CD8-positive, alpha-beta memory T cell (primary cell): ENCODE data around the gene SLC8A3. TPM values are rescaled to one million over a fixed set of nuclear protein-coding genes. Genes with fewer than 3 reads are reported as not detected.

Experiments
- CTCF ChIA-PET: fragments of 350-600 bp; sonication (Branson Sonifier 250); formaldehyde crosslinking; loops from one replicate; lab custom pipeline; 2021; ENCODE audit warnings: antibody characterized with exemption; lab: Charles Lee
- POLR2A ChIA-PET: fragments of 350-600 bp; sonication (Branson Sonifier 250); formaldehyde crosslinking; loops from one replicate; lab custom pipeline; 2021; ENCODE audit warnings: antibody characterized with exemption; lab: Charles Lee
- DNase-seq, 5 donors: peaks; one replicate each; pipeline versions ENCODE4 v3.0.0 to v3.0.0-alpha.2; 2020 to 2022; ENCODE audit warnings: mixed read lengths in 1 of 5
- H3K27ac ChIP-seq: one replicate; pipeline ENCODE4 v1.7.0; 2013; ENCODE audit warnings: low read depth, mild to moderate bottlenecking, low read length, moderate library complexity
- H3K27me3 ChIP-seq: 2 replicates; pipeline ENCODE4 v1.7.0; 2013; ENCODE audit warnings: low read length, mild to moderate bottlenecking; ENCODE audit not compliant: insufficient read depth, poor library complexity, severe bottlenecking
- H3K36me3 ChIP-seq: 2 replicates; pipeline ENCODE4 v1.7.0; 2013; ENCODE audit warnings: mild to moderate bottlenecking, low read length, moderate library complexity; ENCODE audit not compliant: insufficient read depth
- H3K4me1 ChIP-seq: 2 replicates; pipeline ENCODE4 v1.7.0; 2013; ENCODE audit warnings: mild to moderate bottlenecking, low read length, moderate library complexity; ENCODE audit not compliant: insufficient read depth
- H3K4me3 ChIP-seq: 2 replicates; pipeline ENCODE4 v1.7.0; 2013; ENCODE audit warnings: mild to moderate bottlenecking, low read length
- H3K9me3 ChIP-seq: 2 replicates; pipeline ENCODE4 v1.7.0; 2013; ENCODE audit warnings: mild to moderate bottlenecking, low read length
- H3K27ac Mint-ChIP-seq, 8 donors: one replicate each; pipeline ENCODE4 v1.8.0; 2020 to 2021; ENCODE audit warnings: mixed read lengths in 8 of 8, mild to moderate bottlenecking in 6 of 8, inconsistent platforms in 3 of 8, moderate library complexity in 3 of 8
- H3K27me3 Mint-ChIP-seq, 2 donors: one replicate each; pipeline ENCODE4 v1.8.0; 2020 to 2021; ENCODE audit warnings: mixed read lengths in 2 of 2, mild to moderate bottlenecking in 1 of 2, moderate library complexity in 1 of 2
- H3K36me3 Mint-ChIP-seq, 3 donors: one replicate each; pipeline ENCODE4 v1.8.0; 2020 to 2021; ENCODE audit warnings: mixed read lengths in 3 of 3, inconsistent platforms in 1 of 3, mild to moderate bottlenecking in 1 of 3
- H3K4me1 Mint-ChIP-seq, 3 donors: one replicate each; pipeline ENCODE4 v1.8.0; 2020 to 2021; ENCODE audit warnings: mixed read lengths in 3 of 3, inconsistent platforms in 1 of 3, mild to moderate bottlenecking in 1 of 3
- H3K4me3 Mint-ChIP-seq, 7 donors: one replicate each; pipeline ENCODE4 v1.8.0; 2020 to 2021; ENCODE audit warnings: mixed read lengths in 7 of 7, mild to moderate bottlenecking in 6 of 7, moderate library complexity in 4 of 7, inconsistent platforms in 2 of 7
- H3K9me3 Mint-ChIP-seq, 5 donors: one replicate each; pipeline ENCODE4 v1.8.0; 2020 to 2022; ENCODE audit warnings: mixed read lengths in 5 of 5, mild to moderate bottlenecking in 3 of 5, moderate library complexity in 2 of 5, inconsistent platforms in 1 of 5
- polyA plus RNA-seq: library from polyadenylated mRNA; unstranded; fragments of 300-500 nt; fragmentation: Illumina TruSeq; gene quantifications from one replicate; pipeline ENCODE4 v1.2.3, GENCODE V29; 2021
- total RNA-seq, 2 experiments: library from RNA; stranded (reverse); gene quantifications; one replicate each; pipeline ENCODE4 v1.2.3, GENCODE V29; 2021

The SLC8A3 gene
- total and polyA plus RNA-seq, 3 experiments from 2014 or later = 0.09 TPM; not detected in 2

GRCh38 chr14:70048313-70048654 is 140.5 kb downstream of the SLC8A3 start:
- H3K4me1 Mint-ChIP-seq = no peaks in the 10 kb centered on the region
- no peak for DNase-seq
- no peak overlapping the region for H3K27ac ChIP-seq
- no peak overlapping the region for H3K27ac Mint-ChIP-seq
- no peak overlapping the region for H3K4me3 Mint-ChIP-seq
- H3K27me3 ChIP-seq = no peaks in the 10 kb centered on the region
- POLR2A ChIA-PET = no interaction called here
- no peaks in the 10 kb centered on the region for H3K36me3 Mint-ChIP-seq
- H3K4me1 ChIP-seq = no peaks in the 10 kb centered on the region
- no peaks in the 10 kb centered on the region for H3K36me3 ChIP-seq
- H3K27me3 Mint-ChIP-seq = peaks cover 5 to 35% of the 10 kb centered on the region in 2 donors
- no peak overlapping the region for H3K4me3 ChIP-seq
- peaks cover 0 to 2% (median 0%) of the 10 kb centered on the region in 5 donors for H3K9me3 Mint-ChIP-seq
- no peaks in the 10 kb centered on the region for H3K9me3 ChIP-seq
- CTCF ChIA-PET = no interaction called here

- Histone ChIP-seq H3K4me3 (no peak overlapping the region), H3K36me3 (no peaks in the 10 kb centered on the region), H3K9me3 (no peaks in the 10 kb centered on the region), H3K27ac (no peak overlapping the region), H3K4me1 (no peaks in the 10 kb centered on the region), H3K27me3 (no peaks in the 10 kb centered on the region)
- H3K4me3 Mint-ChIP-seq = no peak overlapping the region
- peaks cover 5 to 40% of the 10 kb centered on the region in 2 donors for H3K27me3 Mint-ChIP-seq
- no peaks in the 10 kb centered on the region for H3K36me3 Mint-ChIP-seq
- DNase-seq = no peak
- H3K4me1 Mint-ChIP-seq = no peaks in the 10 kb centered on the region
- H3K27ac Mint-ChIP-seq = no peak overlapping the region
- peaks cover 0 to 2% (median 0%) of the 10 kb centered on the region in 5 donors for H3K9me3 Mint-ChIP-seq
- POLR2A ChIA-PET = no interaction called here
- CTCF ChIA-PET = no interaction called here
Measured at GRCh38 chr14:70047598-70048312, 141.0 kb downstream of the SLC8A3 start.

- DNase-seq = no peak
- H3K27me3 Mint-ChIP-seq = peaks cover 5 to 46% of the 10 kb centered on the region in 2 donors
- Histone ChIP-seq H3K4me3 (no peak overlapping the region), H3K27ac (no peak overlapping the region), H3K36me3 (no peaks in the 10 kb centered on the region), H3K4me1 (no peaks in the 10 kb centered on the region), H3K9me3 (no peaks in the 10 kb centered on the region), H3K27me3 (no peaks in the 10 kb centered on the region)
- H3K36me3 Mint-ChIP-seq = no peaks in the 10 kb centered on the region
- POLR2A ChIA-PET = no interaction called here
- CTCF ChIA-PET = no interaction called here
- no peaks in the 10 kb centered on the region for H3K4me1 Mint-ChIP-seq
- H3K27ac Mint-ChIP-seq = no peak overlapping the region
- H3K4me3 Mint-ChIP-seq = no peak overlapping the region
- H3K9me3 Mint-ChIP-seq = peaks cover 0 to 2% (median 0%) of the 10 kb centered on the region in 5 donors
Measured at GRCh38 chr14:70045844-70046535, 142.8 kb downstream of the SLC8A3 start.

GRCh38 chr14:70045310-70045709 is 143.4 kb downstream of the SLC8A3 start:
- Mint-ChIP-seq H3K27ac (no peak overlapping the region), H3K4me1 (no peaks in the 10 kb centered on the region), H3K4me3 (no peak overlapping the region), H3K27me3 (peaks cover 5 to 50% of the 10 kb centered on the region in 2 donors), H3K9me3 (peaks cover 0 to 2% (median 0%) of the 10 kb centered on the region in 5 donors), H3K36me3 (no peaks in the 10 kb centered on the region)
- no peaks in the 10 kb centered on the region for H3K9me3 ChIP-seq
- POLR2A ChIA-PET = no interaction called here
- no peaks in the 10 kb centered on the region for H3K4me1 ChIP-seq
- DNase-seq = no peak
- no peak overlapping the region for H3K4me3 ChIP-seq
- no peak overlapping the region for H3K27ac ChIP-seq
- no peaks in the 10 kb centered on the region for H3K36me3 ChIP-seq
- CTCF ChIA-PET = no interaction called here
- H3K27me3 ChIP-seq = no peaks in the 10 kb centered on the region

- ChIA-PET POLR2A (no interaction called here), CTCF (no interaction called here)
- H3K36me3 ChIP-seq = no peaks in the 10 kb centered on the region
- H3K9me3 ChIP-seq = no peaks in the 10 kb centered on the region
- H3K9me3 Mint-ChIP-seq = no peaks in the 10 kb centered on the region
- no peaks in the 10 kb centered on the region for H3K4me1 Mint-ChIP-seq
- no peaks in the 10 kb centered on the region for H3K27me3 ChIP-seq
- H3K4me3 ChIP-seq = no peak overlapping the region
- H3K36me3 Mint-ChIP-seq = no peaks in the 10 kb centered on the region
- DNase-seq = no peak
- no peak overlapping the region for H3K4me3 Mint-ChIP-seq
- no peaks in the 10 kb centered on the region for H3K4me1 ChIP-seq
- no peak overlapping the region for H3K27ac ChIP-seq
- H3K27ac Mint-ChIP-seq = no peak overlapping the region
- H3K27me3 Mint-ChIP-seq = peaks cover 9 to 58% of the 10 kb centered on the region in 2 donors
Measured at GRCh38 chr14:70043001-70043400, 145.8 kb downstream of the SLC8A3 start.

- H3K9me3 ChIP-seq = no peaks in the 10 kb centered on the region
- H3K36me3 ChIP-seq = no peaks in the 10 kb centered on the region
- H3K4me1 Mint-ChIP-seq = no peaks in the 10 kb centered on the region
- H3K9me3 Mint-ChIP-seq = no peaks in the 10 kb centered on the region
- peaks cover 9 to 29% of the 10 kb centered on the region in 2 donors for H3K27me3 Mint-ChIP-seq
- no peak overlapping the region for H3K4me3 ChIP-seq
- H3K27ac Mint-ChIP-seq = no peak overlapping the region
- H3K4me3 Mint-ChIP-seq = no peak overlapping the region
- CTCF ChIA-PET = no interaction called here
- DNase-seq = no peak
- H3K27me3 ChIP-seq = no peaks in the 10 kb centered on the region
- POLR2A ChIA-PET = no interaction called here
- no peaks in the 10 kb centered on the region for H3K4me1 ChIP-seq
- no peak overlapping the region for H3K27ac ChIP-seq
- H3K36me3 Mint-ChIP-seq = no peaks in the 10 kb centered on the region
Measured at GRCh38 chr14:70036665-70037064, 152.1 kb downstream of the SLC8A3 start.

- Mint-ChIP-seq H3K27ac (no peak overlapping the region), H3K27me3 (peaks cover 9 to 24% of the 10 kb centered on the region in 2 donors), H3K4me1 (no peaks in the 10 kb centered on the region), H3K9me3 (no peaks in the 10 kb centered on the region), H3K36me3 (no peaks in the 10 kb centered on the region), H3K4me3 (no peak overlapping the region)
- Histone ChIP-seq H3K9me3 (no peaks in the 10 kb centered on the region), H3K27ac (no peak overlapping the region), H3K27me3 (no peaks in the 10 kb centered on the region), H3K4me1 (no peaks in the 10 kb centered on the region), H3K4me3 (no peak overlapping the region), H3K36me3 (no peaks in the 10 kb centered on the region)
- CTCF ChIA-PET = no interaction called here
- POLR2A ChIA-PET = no interaction called here
- DNase-seq = no peak
Measured at GRCh38 chr14:70034257-70034656, 154.5 kb downstream of the SLC8A3 start.

- H3K27me3 Mint-ChIP-seq = peaks cover 3 to 18% of the 10 kb centered on the region in 2 donors
- POLR2A ChIA-PET = no interaction called here
- no peaks in the 10 kb centered on the region for H3K9me3 Mint-ChIP-seq
- Histone ChIP-seq H3K4me1 (no peaks in the 10 kb centered on the region), H3K4me3 (no peak overlapping the region), H3K36me3 (no peaks in the 10 kb centered on the region), H3K27ac (no peak overlapping the region), H3K9me3 (no peaks in the 10 kb centered on the region), H3K27me3 (no peaks in the 10 kb centered on the region)
- no peaks in the 10 kb centered on the region for H3K36me3 Mint-ChIP-seq
- H3K4me3 Mint-ChIP-seq = no peak overlapping the region
- CTCF ChIA-PET = no interaction called here
- H3K4me1 Mint-ChIP-seq = no peaks in the 10 kb centered on the region
- H3K27ac Mint-ChIP-seq = no peak overlapping the region
- no peak for DNase-seq
Measured at GRCh38 chr14:70033561-70033960, 155.2 kb downstream of the SLC8A3 start.
